ENCODE results near the gene CRYBB2.
"Not testable (repeated sequence)": the region's sequence is repeated elsewhere in the genome, so short reads cannot be mapped to it uniquely, and the experiment has no call there.

The CRYBB2 gene

DNA sequence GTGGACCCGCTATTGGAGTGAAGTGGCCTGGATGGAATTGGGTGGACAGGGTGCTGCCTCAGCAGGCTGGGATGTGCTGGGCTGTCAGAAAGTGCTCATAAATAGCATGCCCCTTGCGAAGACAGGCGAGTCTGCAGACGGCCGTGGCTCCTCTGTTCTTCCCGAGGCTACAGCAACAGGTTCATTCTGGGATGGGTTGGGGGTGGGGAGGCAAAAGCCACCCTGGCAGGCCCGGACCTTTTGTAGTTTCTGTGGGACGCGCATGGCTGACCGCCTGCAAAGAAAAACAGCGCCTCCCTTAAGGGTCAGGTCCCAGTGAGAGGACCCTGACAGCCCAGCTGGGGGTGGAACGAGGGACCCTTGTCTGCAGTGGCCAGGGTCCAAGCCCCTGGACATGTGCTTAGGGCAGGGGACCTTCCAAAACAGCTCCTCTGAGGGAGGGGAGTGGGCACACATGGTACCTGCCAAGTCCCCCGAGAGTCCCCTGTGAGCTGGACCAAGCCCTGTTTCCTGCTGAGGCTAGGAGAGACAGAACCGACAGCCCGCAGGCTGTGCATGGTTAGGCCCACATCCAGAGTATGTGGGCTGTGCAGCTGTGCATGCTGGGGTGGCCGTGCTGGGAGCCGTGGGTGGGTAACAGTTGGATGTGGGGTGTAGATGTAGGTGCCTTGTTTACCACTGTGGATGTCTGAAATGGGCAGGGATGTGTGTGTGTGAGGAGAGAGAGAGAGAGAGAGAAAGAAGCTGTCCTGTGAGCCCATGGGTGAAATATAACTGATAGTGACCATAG, 19.5 kb upstream of the CRYBB2 start, which contains the start of gene CRYBB3:
Gene CRYBB3 (plus strand): TSS at position 128 of the 790 bp plus-strand sequence. CDS start 1,539 bp downstream, outside the sequence.
- no peak for DNase-seq (ENCODE audit: low read depth)

GRCh38 chr22:25200967-25201366, 18.5 kb upstream of the CRYBB2 start:
- DNase-seq (ENCODE audit: low read depth), result no peak

- no peak for DNase-seq (ENCODE audit: low read depth)
Measured at GRCh38 chr22:25201557-25202273, 17.7 kb upstream of the CRYBB2 start.

DNA sequence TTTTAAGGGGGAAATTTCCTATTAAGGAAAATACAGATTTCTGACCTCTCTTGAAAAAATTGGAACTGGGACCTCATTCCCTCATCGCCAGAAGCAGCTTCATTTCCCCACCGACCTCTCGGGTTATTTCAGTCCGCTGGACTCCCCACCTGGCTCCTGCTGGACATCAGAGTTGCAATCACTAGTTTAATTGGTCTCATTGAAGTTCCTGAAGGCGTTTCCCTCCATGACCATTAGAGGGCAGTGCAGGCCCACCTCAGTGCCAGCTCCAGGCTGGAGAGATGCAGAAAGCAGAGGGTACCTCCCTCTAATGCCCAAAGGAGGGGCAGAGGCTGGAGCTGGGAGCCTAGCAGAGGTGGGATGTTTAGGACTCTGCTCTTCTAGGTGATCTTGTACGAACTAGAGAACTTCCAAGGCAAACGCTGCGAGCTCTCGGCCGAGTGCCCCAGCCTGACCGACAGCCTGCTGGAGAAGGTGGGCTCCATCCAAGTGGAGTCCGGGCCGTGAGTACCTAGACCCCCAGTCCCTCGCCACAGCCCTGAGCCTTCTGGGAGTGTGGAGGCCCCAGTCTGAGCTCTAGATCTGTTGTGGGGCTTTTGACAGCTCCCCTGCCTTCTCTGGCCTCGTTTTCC, 17.0 kb upstream of the CRYBB2 start:
- peak; percentile 42 for DNase-seq (ENCODE audit: low read depth)

- DNase-seq (ENCODE audit: low read depth), result no peak
Measured at GRCh38 chr22:25203082-25203481, 16.4 kb upstream of the CRYBB2 start.

DNA sequence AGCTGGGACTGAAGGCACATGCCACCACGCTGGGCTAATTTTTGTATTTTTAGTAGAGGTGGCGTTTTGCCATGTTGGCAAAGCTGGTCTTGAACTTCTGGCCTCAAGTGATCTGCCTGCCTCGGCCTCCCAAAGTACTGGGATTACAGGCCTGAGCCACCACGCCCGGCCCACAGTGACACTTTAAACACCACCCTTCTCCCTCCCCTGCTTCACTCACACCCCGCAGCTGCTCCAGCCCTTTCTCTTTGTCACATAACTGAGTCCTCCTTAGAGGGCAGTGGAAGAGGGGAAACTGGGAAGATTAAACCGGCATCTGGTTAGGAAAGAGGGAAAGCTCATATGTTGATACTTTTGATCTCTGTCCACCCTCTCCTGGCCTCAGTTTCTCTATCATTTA, 14.9 kb upstream of the CRYBB2 start:
- not testable (repeated sequence) for DNase-seq (ENCODE audit: low read depth)

- no peak for DNase-seq (ENCODE audit: low read depth)
Measured at GRCh38 chr22:25205847-25206246, 13.6 kb upstream of the CRYBB2 start.

GRCh38 chr22:25206998-25207397, 12.4 kb upstream of the CRYBB2 start:
- no peak for DNase-seq (ENCODE audit: low read depth)

GRCh38 chr22:25207553-25208157, 11.8 kb upstream of the CRYBB2 start:
- DNase-seq (ENCODE audit: low read depth), result no peak

DNA sequence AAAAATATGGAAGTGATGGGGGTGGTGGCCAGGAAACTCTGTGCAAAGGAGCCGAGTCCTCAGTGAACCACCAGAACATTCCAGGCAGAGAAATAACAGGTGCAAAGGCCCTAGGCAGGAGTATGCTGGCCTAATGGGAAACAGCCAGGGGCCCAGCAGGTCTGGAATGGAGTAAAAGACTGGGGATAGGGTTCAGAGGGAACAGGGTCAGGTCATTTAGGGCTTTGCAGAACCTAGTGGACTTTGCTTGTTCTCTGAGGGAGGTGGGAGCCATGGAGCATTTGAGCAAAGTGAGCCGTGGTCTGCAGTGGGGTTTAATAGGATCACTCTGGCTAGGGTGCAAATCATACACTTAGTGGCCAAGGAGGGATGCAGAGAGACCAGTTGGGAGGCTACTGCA, 11.1 kb upstream of the CRYBB2 start:
- DNase-seq (ENCODE audit: low read depth), result no peak

DNA sequence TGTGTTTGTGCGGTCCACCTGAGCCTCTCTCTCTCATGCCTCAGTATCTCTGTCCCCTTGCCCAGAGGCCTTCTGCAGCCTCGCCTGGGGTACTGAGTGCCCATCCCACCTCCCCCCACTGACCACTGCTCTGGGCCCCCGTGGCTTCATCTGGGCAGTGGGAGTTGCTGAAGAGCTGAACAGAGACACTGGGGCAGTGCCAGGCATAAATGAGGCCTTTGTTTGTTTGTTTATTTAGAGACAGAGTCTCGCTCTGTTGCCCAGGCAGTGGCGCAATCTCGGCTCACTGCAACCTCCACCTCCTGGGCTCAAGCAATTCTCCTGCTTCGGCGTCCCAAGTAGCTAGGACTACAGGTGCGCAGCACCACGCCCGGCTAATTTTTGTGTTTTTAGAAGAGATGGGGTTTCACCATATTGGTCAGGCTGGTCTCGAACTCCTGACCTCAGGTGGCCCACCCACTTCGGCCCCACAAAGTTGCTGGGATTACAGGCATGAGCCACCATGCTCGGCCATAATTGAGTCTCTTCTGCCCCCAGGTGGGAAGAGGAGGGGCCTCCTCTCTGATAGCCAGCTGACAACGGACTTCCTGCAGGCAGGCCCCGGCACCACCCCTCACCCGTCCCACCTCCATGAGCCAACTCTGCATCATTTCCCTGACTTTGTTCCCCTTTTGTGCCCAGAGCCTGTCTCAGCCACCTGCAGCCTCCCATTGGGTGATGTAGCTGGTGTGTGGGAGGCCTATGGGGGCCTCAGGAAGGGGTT, 10.5 kb upstream of the CRYBB2 start:
- no peak for DNase-seq (ENCODE audit: low read depth)

- no peak for DNase-seq (ENCODE audit: low read depth)
Measured at GRCh38 chr22:25210793-25211192, 8.6 kb upstream of the CRYBB2 start.

- no peak for DNase-seq (ENCODE audit: low read depth)
Measured at GRCh38 chr22:25212337-25212736, 7.1 kb upstream of the CRYBB2 start.

DNA sequence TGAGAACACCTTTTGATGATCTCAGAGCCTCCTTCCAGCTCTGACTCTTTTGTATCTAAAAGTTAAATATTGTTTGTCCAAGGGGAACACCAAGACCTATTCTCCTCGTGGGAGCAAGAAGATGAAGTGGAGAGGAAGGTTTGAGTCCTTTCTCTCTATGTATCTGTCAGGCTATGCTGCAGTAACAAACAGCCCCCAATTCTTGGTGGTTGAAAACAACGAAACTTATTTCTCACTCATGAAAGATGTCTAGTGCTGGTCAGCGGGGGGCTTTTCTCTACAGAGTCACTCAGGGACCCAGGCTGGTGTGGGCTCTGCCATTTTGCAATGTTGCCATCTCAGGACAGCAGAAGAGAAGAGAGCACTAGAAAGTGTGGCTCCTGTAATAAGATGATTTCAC, 6.2 kb upstream of the CRYBB2 start:
- no peak for DNase-seq (ENCODE audit: low read depth)

- no peak for DNase-seq (ENCODE audit: low read depth)
Measured at GRCh38 chr22:25216230-25216629, 3.2 kb upstream of the CRYBB2 start.

GRCh38 chr22:25219948-25220442, 556 bp downstream of the CRYBB2 start:
- DNase-seq (ENCODE audit: low read depth), result no peak

- DNase-seq (ENCODE audit: low read depth), result no peak
Measured at GRCh38 chr22:25221790-25222189, 2.4 kb downstream of the CRYBB2 start.

DNA sequence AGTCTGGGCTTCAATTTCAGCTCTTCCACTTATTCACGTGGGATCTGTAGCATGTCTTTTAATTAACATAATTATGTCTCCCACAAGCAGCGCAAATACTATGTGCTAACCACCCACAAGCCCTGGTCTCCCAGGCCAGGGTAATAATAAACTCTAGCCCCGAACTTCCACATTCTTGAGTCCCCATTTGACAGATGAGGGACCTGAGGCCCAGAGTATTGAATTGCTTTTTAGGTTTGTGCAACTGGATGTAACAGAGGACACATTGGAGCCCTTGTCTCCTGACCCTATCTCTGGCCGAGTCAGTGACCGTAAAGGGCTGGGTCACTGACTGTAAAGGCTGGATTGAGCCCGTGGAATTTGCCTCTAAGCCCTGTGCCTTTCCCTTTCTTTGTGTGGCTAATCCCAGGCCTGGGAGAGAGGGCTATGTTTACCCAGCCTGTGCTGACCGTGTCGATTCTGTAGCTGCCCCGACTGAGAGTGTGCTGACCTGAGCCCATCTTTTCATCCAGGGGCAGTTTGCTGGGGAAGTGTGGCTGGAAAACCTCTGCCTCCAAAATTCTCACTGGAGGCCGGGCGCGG, 3.9 kb downstream of the CRYBB2 start:
- no peak for DNase-seq (ENCODE audit: low read depth)

- no peak for DNase-seq (ENCODE audit: low read depth)
Measured at GRCh38 chr22:25228822-25229221, 9.4 kb downstream of the CRYBB2 start.

DNA sequence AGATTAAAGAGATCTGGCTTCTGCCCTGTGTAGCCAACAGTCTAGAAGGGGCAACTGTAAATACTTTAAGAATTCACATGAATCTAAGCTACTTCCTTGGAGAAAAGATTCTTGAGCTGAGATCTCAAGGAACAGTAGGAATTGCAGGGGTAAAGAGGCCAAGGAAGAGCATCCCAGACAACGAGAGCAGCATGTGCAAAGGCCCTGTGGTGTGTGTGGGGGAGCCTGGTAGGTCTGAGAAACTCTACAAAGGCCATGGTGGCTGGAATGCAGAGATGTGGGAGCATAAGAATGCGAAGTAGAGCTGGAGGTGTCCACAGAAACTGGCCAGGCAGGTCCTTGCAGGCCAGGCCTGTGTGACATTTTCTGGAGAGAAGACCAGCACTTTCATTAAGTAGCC, 11.3 kb downstream of the CRYBB2 start:
- DNase-seq (ENCODE audit: low read depth), result not testable (repeated sequence)

- no peak for DNase-seq (ENCODE audit: low read depth)
Measured at GRCh38 chr22:25232301-25232700, 12.9 kb downstream of the CRYBB2 start.

Data from activated T-cell treated with anti-CD3 and anti-CD28 coated beads for 24 hours (primary cell).